GM19324 (cell line): ENCODE results near the gene NSL1.

Experiments
- ATAC-seq: cut with Tn5 transposase; IDR thresholded peaks from one replicate; pipeline ENCODE4 v1.9.1; 2021; ENCODE audit warnings: mild to moderate bottlenecking, moderate library complexity; ENCODE audit not compliant: unreplicated experiment, low FRiP score

NSL1 gene

GRCh38 chr1:212689196-212689725 lies 102.3 kb downstream of the NSL1 start:
- no peak for ATAC-seq

GRCh38 chr1:212688341-212689047 lies 103.1 kb downstream of the NSL1 start:
- no peak for ATAC-seq

DNA sequence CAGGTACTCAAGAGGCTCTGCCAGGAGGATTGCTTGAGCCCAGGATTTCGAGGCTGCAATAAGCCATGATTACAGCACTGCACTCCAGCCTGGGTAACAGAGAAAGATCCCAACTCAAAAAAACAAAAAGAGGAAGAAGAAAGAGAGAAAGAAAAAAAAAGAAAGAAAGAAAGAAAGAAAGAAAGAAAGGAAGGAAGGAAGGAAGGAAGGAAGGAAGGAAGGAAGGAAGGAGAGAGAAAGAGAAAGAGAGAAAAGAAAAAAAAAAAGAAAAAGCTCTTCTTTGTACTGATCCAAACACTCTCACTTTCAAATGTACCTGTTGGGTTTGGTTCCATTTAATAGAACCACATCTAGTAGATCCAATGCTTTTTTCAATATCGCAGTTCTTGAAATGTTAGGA lies 103.8 kb downstream of the NSL1 start:
- no peak for ATAC-seq

- ATAC-seq, result no peak
Observed at GRCh38 chr1:212686591-212686990, 105.0 kb downstream of the NSL1 start.

GRCh38 chr1:212686069-212686468 lies 105.5 kb downstream of the NSL1 start:
- ATAC-seq, result no peak

GRCh38 chr1:212685429-212685828 lies 106.1 kb downstream of the NSL1 start:
- ATAC-seq, result no peak

GRCh38 chr1:212684521-212685090 lies 107.0 kb downstream of the NSL1 start:
- ATAC-seq, result no peak

DNA sequence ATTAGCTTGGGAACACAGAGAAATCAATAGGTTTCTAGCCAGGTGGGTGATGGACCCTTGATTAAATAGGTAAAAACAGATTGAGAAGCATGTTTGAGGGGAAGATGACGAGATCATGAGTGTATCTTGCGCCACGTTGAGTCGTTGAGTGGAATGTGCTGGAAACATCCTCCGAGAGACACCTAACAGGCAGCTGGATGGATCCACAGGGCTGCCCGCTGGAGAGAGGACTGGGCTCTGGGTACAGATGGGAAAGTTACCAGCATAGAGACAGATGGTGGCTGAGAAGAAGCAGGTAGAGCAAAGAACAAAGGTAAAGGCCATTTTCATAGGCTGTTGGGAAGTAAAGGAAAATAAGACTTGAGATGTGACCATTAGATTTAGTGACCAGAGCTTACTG lies 107.5 kb downstream of the NSL1 start:
- no peak for ATAC-seq

GRCh38 chr1:212683357-212683722 lies 108.2 kb downstream of the NSL1 start:
- peak; percentile 87 for ATAC-seq

- no peak for ATAC-seq
Observed at GRCh38 chr1:212680680-212681389, 110.7 kb downstream of the NSL1 start.

- peak; percentile 44 for ATAC-seq
Observed at GRCh38 chr1:212678456-212679410, 112.8 kb downstream of the NSL1 start.

GRCh38 chr1:212677573-212677972 lies 114.0 kb downstream of the NSL1 start:
- no peak for ATAC-seq

DNA sequence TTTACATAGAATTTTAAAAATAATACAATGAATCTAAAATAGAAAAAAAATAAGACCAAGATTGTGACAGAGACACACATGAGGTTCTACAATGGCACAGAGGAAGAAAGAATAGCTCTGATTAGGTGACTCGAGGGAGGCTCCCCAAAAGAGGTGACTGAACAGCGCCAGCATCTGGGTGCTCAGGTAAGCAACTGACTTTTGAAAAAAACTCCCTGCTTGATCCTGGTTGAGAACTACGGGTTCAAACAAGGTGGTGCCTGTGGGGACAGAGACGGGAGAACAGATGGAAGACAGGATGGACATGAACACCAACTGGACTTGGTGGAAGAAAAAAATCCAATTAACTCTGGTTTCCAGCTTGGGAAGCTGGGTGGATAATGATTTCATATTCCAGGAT lies 114.4 kb downstream of the NSL1 start:
- ATAC-seq, result no peak
